SU-DHL-6 (cell line): ENCODE results near the gene SCFD2.

Experiments
- EZH2phosphoT487 ChIP-seq: fragments of 200-600 bp; sonication (generic), shearing (Covaris generic); conservative IDR thresholded peaks from 2 replicates; pipeline ENCODE4 v1.6.1; 2018; ENCODE audit warnings: mild to moderate bottlenecking, antibody characterized with exemption, low read length, moderate library complexity, mixed read lengths
- TF ChIP-seq, protein P1 (sequence below): fragments of 200-600 bp; sonication (generic); IDR thresholded peaks from one replicate; pipeline ENCODE4 v1.5.1; 2017; ENCODE audit warnings: antibody characterized with exemption, mild to moderate bottlenecking, low read length, moderate library complexity; ENCODE audit not compliant: insufficient read depth, poor library complexity, severe bottlenecking

DNA sequence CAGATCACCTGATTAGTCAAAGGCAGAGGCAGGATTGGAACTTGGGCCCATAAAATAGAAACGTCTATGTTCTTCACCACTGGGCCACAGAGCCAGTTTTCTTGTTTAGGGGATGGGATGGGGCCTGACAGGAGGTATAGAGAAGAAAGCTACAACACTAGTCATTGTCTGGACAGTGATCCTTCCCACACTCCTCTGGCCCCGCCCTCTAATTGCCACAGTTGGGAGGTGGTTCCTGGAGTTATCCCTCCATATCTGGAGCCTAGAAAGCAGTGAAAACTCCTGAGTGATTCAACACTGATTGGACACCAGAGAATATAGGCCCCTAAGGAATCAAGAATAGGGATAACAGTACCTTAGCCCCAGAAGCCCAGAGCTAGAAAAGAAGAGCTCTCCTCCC, 480.9 kb downstream of the SCFD2 start:
- TF ChIP-seq, protein P1, sequence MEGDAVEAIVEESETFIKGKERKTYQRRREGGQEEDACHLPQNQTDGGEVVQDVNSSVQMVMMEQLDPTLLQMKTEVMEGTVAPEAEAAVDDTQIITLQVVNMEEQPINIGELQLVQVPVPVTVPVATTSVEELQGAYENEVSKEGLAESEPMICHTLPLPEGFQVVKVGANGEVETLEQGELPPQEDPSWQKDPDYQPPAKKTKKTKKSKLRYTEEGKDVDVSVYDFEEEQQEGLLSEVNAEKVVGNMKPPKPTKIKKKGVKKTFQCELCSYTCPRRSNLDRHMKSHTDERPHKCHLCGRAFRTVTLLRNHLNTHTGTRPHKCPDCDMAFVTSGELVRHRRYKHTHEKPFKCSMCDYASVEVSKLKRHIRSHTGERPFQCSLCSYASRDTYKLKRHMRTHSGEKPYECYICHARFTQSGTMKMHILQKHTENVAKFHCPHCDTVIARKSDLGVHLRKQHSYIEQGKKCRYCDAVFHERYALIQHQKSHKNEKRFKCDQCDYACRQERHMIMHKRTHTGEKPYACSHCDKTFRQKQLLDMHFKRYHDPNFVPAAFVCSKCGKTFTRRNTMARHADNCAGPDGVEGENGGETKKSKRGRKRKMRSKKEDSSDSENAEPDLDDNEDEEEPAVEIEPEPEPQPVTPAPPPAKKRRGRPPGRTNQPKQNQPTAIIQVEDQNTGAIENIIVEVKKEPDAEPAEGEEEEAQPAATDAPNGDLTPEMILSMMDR, result no peak
- no peak for TF ChIP-seq EZH2phosphoT487
